Measurements from ENCODE around the gene KRTAP9-4.
"Not testable (repeated sequence)": the region's sequence is repeated elsewhere in the genome, so short reads cannot be mapped to it uniquely, and the experiment has no call there.

Gene KRTAP9-4

GRCh38 chr17:41265078-41265477 is 15.6 kb downstream of the KRTAP9-4 start, which contains the start of gene KRTAP9-6:
TSS of gene KRTAP9-6 (plus strand) at chr17:41265378. CDS start at chr17:41265378, 0 bp downstream.
- no peak for DNase-seq (ENCODE audit: low spot score)

- DNase-seq (ENCODE audit: low spot score), result no peak
Measured at GRCh38 chr17:41267711-41268110, 18.2 kb downstream of the KRTAP9-4 start.

- not testable (repeated sequence) for DNase-seq (ENCODE audit: low spot score)
Measured at GRCh38 chr17:41271323-41271722, 21.8 kb downstream of the KRTAP9-4 start.

GRCh38 chr17:41271858-41272257 is 22.4 kb downstream of the KRTAP9-4 start:
- DNase-seq (ENCODE audit: low spot score), result no peak

- not testable (repeated sequence) for DNase-seq (ENCODE audit: low spot score)
Measured at GRCh38 chr17:41275648-41276190, 26.2 kb downstream of the KRTAP9-4 start, which contains the start of gene KRTAP9-7. TSS of gene KRTAP9-7 (plus strand) at chr17:41275698. CDS start at chr17:41275698, 0 bp downstream.

GRCh38 chr17:41278176-41278955 is 28.9 kb downstream of the KRTAP9-4 start:
- no peak for DNase-seq (ENCODE audit: low spot score)

GRCh38 chr17:41284043-41284442 is 34.6 kb downstream of the KRTAP9-4 start:
- DNase-seq (ENCODE audit: low spot score), result no peak

- DNase-seq (ENCODE audit: low spot score), result no peak
Measured at GRCh38 chr17:41284546-41284945, 35.1 kb downstream of the KRTAP9-4 start.

- DNase-seq (ENCODE audit: low spot score), result no peak
Measured at GRCh38 chr17:41287050-41287449, 37.6 kb downstream of the KRTAP9-4 start.

GRCh38 chr17:41294016-41294415 is 44.5 kb downstream of the KRTAP9-4 start:
- no peak for DNase-seq (ENCODE audit: low spot score)

GRCh38 chr17:41296846-41297245 is 47.4 kb downstream of the KRTAP9-4 start:
- no peak for DNase-seq (ENCODE audit: low spot score)

GRCh38 chr17:41298458-41299135 is 49.1 kb downstream of the KRTAP9-4 start:
- DNase-seq (ENCODE audit: low spot score), result no peak

All from RKO (cell line).